GM19240 (cell line): ENCODE data around the gene SURF4.
"Not testable (repeated sequence)": the region's sequence is repeated elsewhere in the genome, so short reads cannot be mapped to it uniquely, and the experiment has no call there.

Experiments
- DNase-seq: peaks from one replicate; pipeline ENCODE4 v3.0.0; 2011; ENCODE audit warnings: low spot score; ENCODE audit not compliant: insufficient read length

The SURF4 gene

DNA sequence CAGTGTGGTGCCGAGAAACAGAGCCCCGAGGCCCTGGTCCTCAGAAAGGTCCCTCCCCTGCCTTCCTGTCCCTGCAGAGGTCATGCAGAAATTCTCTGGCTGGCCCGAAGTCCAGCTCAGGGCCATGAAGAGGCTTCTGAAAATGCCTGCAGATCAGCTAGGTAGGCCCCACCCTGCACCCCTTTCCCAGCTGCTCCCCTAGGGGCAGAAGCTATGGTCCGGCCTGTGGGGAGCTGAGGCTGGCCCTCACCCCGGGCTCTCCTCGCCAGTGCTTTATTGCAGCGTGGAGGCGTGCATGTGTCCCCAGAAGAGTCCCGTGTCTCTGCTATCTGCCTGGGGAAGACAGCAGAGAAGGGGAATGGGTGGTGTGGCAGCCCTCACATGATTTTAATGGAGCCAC is 22.0 kb upstream of the SURF4 start:
- DNase-seq: no peak

GRCh38 chr9:133397370-133397769 is 21.5 kb upstream of the SURF4 start:
- no peak for DNase-seq

- no peak for DNase-seq
Measured at GRCh38 chr9:133396952-133397351, 21.1 kb upstream of the SURF4 start.

- DNase-seq: no peak
Measured at GRCh38 chr9:133394687-133395271, 18.9 kb upstream of the SURF4 start.

- no peak for DNase-seq
Measured at GRCh38 chr9:133393399-133393798, 17.5 kb upstream of the SURF4 start.

DNA sequence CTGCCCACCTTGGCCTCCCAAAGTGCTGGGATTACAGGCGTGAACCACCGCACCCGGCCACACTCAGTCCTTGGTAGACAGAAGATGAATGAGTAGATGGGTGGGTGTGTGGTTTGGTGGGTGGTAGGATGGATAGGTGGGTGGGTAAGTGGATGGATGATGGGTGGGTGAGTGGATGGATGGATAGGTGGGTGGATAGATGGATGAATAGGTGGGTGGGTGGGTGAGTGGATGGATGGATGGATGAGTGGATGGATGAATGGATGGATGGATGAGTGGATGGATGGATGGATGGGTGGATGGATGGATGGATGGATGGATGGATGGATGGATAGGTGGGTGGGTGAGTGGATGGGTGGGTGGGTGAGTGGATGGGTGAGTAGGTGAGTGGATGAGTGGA is 16.4 kb upstream of the SURF4 start:
- not testable (repeated sequence) for DNase-seq

DNA sequence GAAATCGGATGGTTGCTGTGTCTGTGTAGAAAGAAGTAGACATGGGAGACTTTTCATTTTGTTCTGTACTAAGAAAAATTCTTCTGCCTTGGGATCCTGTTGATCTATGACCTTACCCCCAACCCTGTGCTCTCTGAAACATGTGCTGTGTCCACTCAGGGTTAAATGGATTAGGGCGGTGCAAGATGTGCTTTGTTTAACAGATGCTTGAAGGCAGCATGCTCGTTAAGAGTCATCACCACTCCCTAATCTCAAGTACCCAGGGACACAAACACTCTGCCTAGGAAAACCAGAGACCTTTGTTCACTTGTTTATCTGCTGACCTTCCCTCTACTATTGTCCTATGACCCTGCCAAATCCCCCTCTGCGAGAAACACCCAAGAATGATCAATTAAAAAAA is 15.6 kb upstream of the SURF4 start:
- DNase-seq: not testable (repeated sequence)

DNA sequence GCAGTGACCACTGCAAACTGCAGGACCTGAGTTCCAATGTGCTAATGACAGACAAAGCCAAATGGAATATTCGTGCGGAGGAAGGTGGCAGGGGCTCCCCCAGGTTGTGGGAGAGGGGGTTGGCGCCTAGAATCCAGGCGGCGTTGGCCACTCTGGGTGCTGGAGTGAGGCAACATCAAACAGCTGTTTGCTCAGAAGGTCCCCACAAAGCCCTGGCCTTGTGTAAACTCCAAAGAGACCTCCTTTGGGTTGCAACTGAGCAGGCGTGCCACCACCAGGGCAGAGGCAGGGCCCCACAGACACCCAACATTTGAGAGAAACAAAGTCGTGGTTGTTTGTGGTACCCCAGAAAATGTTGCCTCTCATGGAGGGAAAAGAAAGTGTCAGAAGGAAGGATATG is 14.9 kb upstream of the SURF4 start:
- DNase-seq: no peak

DNA sequence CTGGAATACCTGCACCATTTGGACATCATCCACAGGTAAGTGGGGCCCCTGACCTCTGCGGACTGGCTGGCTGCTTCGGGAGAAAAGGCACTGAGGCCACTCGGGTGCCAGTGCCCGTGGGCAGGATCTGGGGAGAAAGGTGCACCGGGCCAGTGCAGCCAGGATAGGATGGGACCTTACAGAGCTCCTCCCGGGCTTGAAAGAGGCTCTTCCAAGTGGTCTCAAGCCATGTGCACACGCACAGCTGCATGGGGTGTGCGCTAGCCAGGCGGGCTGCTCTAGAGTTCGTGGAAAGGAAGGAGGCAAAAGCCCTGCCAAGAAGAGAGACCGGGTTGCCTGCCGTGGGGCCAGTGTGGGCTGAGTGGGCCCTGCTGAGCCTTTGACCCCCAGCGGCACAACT is 13.7 kb upstream of the SURF4 start:
- no peak for DNase-seq

DNA sequence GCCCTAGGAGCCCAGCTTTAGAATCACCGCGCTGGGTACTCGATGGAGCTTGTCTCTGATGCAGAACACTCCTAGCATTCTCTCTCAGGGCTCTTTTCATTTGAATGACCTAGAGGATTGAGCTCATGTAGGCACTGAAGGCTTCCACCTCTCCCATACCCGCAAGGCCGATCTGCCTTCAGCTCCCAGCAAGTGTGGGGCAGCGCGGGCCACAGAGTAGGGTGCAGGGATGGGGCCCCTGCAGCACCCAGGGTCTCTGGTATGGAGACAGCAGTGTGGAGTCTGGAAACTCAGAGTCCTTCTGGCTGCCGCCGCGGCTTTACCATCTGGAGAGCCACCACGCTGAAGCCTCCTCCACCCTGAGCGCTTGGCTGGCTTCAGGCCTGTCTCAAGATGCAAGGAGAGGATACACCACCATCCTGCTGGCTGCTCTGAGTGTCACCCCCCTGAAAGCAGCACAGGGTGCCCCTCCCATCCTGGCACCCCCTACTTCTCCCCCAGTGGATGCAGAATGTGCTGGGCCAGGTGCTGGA is 13.2 kb upstream of the SURF4 start:
- DNase-seq: no peak

GRCh38 chr9:133387680-133388079 is 11.8 kb upstream of the SURF4 start:
- DNase-seq: no peak

- DNase-seq: no peak
Measured at GRCh38 chr9:133386338-133386737, 10.5 kb upstream of the SURF4 start.

- no peak for DNase-seq
Measured at GRCh38 chr9:133385452-133385851, 9.6 kb upstream of the SURF4 start.

DNA sequence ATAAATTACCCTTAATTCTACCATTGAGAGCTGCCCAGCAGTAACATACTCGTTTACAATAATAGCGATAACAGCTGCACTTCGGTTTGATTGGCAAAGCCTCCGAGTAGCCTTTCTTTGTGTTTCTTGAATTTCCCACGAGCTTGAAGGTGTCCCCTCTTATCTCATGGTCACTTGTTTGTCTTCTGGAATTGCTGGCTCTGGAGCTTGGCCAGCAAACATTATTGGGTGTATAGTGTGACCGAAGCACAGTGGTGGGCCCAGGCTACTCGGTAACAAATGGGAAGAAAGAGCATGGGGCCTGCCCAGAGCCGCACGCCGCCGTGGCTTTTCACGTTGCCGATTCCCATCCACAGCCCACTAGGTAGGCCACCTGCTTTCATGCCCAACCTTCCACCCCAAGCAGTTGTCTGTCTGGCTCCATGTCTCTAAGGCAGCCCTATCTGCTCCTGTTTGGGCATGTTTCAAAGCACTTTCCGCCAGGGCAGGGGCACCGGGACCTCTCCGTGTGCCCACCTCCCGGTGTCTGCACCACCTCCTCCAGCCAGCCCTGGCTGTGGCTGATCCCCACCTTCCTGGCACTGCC is 9.0 kb upstream of the SURF4 start:
- DNase-seq: no peak

DNA sequence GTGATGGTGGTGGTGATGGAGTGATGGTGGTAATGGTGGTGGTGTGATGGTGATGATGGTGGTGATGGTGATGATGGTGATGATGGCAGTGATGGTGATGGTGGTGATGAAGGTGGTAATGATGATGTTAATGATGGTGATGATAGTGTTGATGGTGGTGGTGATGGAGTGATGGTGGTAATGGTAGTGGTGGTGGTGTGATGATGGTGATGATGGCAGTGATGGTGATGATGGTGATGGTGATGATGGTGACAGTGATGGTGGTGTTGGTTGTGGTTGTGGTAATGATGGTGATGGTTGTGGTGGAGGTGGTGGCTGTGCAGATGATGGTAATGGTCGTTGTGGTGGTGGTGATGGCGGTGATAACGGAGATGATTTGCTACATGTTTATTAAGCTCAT is 7.6 kb upstream of the SURF4 start:
- no peak for DNase-seq

DNA sequence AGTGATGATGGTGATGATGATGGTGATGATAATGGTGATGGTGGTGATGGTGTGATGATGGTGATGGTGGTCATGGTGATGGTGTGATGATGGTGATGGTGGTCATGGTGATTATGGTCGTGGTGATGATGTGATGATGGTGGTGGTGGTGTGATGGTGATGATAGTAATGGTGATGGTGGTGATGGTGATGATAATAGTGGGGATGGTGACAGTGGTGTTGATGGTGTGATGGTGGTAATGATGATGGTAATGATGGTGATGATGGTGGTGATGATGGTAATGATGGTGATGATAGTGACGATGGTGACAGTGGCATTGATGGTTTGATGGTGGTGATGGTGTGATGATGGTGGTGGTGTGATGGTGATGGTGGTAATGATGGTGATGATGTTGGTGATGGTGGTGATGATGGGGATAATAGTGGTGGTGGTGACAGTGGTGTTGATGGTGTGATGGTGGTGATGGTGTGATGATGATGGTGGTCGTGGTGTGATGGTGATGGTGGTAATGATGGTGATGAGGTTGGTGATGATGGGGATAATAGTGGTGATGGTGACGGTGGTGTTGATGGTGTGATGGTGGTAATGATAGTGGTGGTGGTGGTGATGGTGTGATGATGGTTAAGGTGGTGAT is 6.8 kb upstream of the SURF4 start:
- no peak for DNase-seq

DNA sequence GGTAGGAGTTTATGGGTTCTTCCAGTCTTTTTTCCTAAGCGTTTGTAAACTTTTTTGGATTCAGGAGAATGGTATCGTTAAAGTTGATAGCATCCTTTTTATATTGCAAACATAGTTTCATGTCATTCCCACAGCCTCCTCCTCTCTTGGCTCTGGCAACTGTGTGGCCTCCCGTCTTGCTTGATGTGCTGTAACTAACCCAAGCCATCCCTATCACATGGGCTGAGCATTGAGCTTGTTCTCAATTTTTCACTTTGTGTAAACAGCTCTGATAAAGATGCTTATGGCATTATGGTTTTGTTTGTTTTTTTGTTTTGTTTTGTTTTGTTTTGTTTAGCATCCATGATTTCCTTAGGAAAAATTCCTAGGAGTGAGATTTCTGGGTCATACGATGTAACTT is 4.9 kb upstream of the SURF4 start:
- DNase-seq: no peak

DNA sequence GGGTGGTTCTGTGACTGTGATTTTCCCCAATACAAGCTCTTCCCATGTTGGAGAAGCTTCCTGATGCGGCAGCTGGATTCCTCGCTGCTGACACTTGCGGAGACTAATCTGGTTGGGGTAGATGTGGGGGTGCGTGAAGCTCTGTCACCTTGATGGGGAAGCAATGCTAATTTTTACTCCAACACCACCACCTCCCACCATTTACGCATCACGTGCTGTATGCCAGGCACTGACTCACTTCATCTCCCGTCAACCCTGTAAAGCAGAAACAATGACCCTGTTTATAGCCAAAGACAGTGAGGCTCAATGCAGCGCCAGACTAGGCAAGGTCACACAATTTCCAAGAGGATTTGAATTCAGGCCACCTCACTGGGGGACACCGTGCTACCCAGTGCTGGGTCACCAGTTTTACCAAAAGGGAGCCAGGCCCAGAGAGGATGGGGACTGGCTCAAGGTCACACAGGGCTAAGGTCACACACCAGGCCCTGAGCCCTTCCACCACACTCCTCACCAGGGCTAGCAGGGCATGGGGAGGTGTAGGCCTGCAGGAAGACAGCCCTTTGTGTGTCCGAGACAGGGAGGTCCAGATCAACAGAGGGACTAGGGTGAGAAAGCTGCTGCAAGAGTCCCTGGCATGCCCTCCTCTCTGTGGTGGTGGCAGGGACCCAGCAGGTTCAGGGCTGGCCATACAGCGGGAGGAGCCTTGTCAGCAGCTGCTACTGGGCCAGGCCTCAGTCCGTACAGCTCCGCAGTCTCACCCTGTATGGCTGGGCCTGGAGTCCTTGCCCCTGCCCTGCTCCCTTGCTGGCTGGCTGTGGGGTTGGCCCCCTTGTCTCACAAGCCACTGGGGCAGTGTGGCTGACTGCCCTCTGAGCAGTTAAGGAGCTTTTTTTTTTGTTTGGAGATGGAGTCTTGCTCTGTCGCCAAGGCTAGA is 3.6 kb upstream of the SURF4 start:
- no peak for DNase-seq

GRCh38 chr9:133378408-133378962 is 2.6 kb upstream of the SURF4 start:
- no peak for DNase-seq

DNA sequence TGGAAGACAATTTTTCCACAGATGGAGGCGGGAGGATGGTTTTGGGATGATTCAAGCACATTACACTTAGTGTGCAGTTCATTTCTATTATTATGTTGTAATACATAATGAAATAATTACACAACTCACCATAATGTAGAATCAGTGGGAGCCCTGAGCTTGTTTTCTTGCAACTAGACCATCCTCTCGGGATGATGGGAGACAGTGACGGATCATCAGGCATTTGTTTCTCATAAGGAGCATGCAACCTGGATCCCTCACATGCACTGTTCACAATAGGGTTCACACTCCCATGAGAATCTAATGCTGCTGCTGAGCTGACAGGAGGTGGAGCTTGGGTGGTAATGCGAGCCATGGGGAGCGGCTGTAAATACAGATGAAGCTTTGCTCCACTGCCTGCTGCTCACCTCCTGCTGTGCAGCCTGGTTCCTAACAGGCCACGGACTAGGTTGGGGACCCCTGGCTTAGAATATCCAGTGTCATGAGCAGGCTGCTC is 1.9 kb upstream of the SURF4 start:
- no peak for DNase-seq

DNA sequence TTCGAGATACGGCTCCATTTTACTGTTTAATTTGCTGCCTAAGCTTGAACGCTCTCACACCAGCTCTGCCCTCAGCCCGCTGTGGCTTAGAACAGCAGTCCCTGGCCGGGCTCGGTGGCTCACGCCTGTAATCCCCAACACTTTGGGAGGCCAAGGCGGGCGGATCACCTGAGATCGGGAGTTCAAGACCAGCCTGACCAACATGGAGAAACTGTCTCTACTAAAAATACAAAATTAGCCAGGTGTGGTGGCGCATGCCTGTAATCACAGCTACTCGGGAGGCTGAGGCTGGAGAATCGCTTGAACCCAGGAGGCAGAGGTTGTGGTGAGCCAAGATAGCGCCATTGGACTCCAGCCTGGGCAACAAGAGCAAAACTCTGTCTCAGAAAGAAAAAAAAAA is 1.4 kb upstream of the SURF4 start:
- DNase-seq: not testable (repeated sequence)
